OCI-LY3 (cell line): ENCODE measurements around the gene HJURP.

ENCODE experiments used
- H2AFZ ChIP-seq: fragments of 200-600, 300-600 bp; shearing (Covaris generic); 2 replicates; pipeline ENCODE4 v1.6.0; 2014; ENCODE audit warnings: antibody characterized with exemption, low read depth, low read length
- H3K27ac ChIP-seq: fragments of 200-600, 300-600 bp; sonication (generic); 2 replicates; pipeline ENCODE4 v1.5.1; 2014; ENCODE audit warnings: mild to moderate bottlenecking, low read length, moderate library complexity, mixed read lengths
- H3K27me3 ChIP-seq: fragments of 200-600, 300-600 bp; sonication (generic); 2 replicates; pipeline ENCODE4 v1.6.1; 2014; ENCODE audit warnings: low read depth, low read length, mixed read lengths
- H3K36me3 ChIP-seq: fragments of 200-600, 300-600 bp; sonication (generic); replicated peaks from 2 replicates; pipeline ENCODE3; 2014; ENCODE audit warnings: low read depth, low read length, mixed read lengths
- H3K4me1 ChIP-seq: fragments of 300-600, 200-600 bp; sonication (generic); 2 replicates; pipeline ENCODE4 v1.6.1; 2014; ENCODE audit warnings: low read length, mixed read lengths
- H3K4me2 ChIP-seq: fragments of 200-600, 300-600 bp; sonication (generic); 2 replicates; pipeline ENCODE4 v1.6.1; 2014; ENCODE audit warnings: low read length, mixed read lengths
- H3K4me3 ChIP-seq: fragments of 300-600, 200-600 bp; sonication (generic); 2 replicates; pipeline ENCODE4 v1.5.1; 2014; ENCODE audit warnings: antibody characterized with exemption, mild to moderate bottlenecking, low read length, moderate library complexity
- H3K79me2 ChIP-seq: fragments of 300-600, 200-600 bp; shearing (Covaris generic); 2 replicates; pipeline ENCODE4 v1.6.1; 2014; ENCODE audit warnings: mild to moderate bottlenecking, low read length, mixed read lengths
- H3K9ac ChIP-seq: fragments of 300-600, 200-600 bp; shearing (Covaris generic); 2 replicates; pipeline ENCODE4 v1.6.0; 2014; ENCODE audit warnings: mild to moderate bottlenecking, low read length, moderate library complexity
- H3K9me3 ChIP-seq: fragments of 200-600, 300-600 bp; shearing (Covaris generic); 2 replicates; pipeline ENCODE4 v1.6.1; 2014; ENCODE audit warnings: low read length, mixed read lengths; ENCODE audit not compliant: insufficient read depth
- H4K20me1 ChIP-seq: fragments of 200-600, 300-600 bp; sonication (generic); 2 replicates; pipeline ENCODE4 v1.6.1; 2016; ENCODE audit warnings: low read length, mixed read lengths; ENCODE audit not compliant: insufficient read depth
- EZH2phosphoT487 ChIP-seq: fragments of 200-600 bp; shearing (Covaris generic); IDR thresholded peaks from 2 replicates; pipeline ENCODE4 v1.6.1; 2018; ENCODE audit warnings: antibody characterized with exemption, mixed run types, low read depth
- TF ChIP-seq, protein P1 (sequence below): fragments of 200-600, 300-600 bp; sonication (generic); IDR thresholded peaks from 2 replicates; pipeline ENCODE4 v1.5.1; 2014; ENCODE audit warnings: antibody characterized with exemption, low read length, low read depth

Gene HJURP

DNA sequence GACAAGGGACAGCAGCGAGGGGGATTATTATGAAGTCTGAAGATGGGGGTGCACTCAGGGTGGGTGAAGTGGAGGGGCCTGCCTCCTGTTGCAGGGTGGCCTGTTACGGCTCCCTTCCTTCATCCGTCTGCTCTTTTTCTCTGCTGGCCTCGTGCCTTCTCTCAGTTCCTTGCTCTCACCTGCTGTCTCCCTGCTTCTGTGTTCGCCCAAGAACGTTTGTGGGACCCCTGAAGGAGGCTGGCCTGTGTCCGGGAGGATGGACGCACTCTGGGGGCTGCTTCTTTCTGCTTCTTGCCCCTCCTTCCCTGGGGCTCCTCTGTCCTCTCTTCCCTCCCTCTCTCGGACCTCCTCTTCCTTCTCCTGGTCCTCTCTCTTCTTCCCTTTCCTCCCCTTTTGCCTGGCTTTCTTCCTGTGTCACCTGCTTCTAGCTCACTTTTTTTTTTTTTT, 62.4 kb downstream of the HJURP start:
- TF ChIP-seq, protein P1, sequence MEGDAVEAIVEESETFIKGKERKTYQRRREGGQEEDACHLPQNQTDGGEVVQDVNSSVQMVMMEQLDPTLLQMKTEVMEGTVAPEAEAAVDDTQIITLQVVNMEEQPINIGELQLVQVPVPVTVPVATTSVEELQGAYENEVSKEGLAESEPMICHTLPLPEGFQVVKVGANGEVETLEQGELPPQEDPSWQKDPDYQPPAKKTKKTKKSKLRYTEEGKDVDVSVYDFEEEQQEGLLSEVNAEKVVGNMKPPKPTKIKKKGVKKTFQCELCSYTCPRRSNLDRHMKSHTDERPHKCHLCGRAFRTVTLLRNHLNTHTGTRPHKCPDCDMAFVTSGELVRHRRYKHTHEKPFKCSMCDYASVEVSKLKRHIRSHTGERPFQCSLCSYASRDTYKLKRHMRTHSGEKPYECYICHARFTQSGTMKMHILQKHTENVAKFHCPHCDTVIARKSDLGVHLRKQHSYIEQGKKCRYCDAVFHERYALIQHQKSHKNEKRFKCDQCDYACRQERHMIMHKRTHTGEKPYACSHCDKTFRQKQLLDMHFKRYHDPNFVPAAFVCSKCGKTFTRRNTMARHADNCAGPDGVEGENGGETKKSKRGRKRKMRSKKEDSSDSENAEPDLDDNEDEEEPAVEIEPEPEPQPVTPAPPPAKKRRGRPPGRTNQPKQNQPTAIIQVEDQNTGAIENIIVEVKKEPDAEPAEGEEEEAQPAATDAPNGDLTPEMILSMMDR, result no peak
- TF ChIP-seq EZH2phosphoT487, result no peak
- H3K9ac ChIP-seq, result no peak overlapping the region
- no peak overlapping the region for H3K4me2 ChIP-seq
- H3K4me3 ChIP-seq, result no peak overlapping the region
- H3K4me1 ChIP-seq, result no peaks in the 10 kb centered on the region
- H3K36me3 ChIP-seq, result no peaks in the 10 kb centered on the region
- H2AFZ ChIP-seq, result no peak overlapping the region
- H3K27ac ChIP-seq, result no peak overlapping the region
- no peaks in the 10 kb centered on the region for H3K79me2 ChIP-seq
- no peaks in the 10 kb centered on the region for H3K27me3 ChIP-seq
- no peaks in the 10 kb centered on the region for H4K20me1 ChIP-seq
- H3K9me3 ChIP-seq, result no peaks in the 10 kb centered on the region

DNA sequence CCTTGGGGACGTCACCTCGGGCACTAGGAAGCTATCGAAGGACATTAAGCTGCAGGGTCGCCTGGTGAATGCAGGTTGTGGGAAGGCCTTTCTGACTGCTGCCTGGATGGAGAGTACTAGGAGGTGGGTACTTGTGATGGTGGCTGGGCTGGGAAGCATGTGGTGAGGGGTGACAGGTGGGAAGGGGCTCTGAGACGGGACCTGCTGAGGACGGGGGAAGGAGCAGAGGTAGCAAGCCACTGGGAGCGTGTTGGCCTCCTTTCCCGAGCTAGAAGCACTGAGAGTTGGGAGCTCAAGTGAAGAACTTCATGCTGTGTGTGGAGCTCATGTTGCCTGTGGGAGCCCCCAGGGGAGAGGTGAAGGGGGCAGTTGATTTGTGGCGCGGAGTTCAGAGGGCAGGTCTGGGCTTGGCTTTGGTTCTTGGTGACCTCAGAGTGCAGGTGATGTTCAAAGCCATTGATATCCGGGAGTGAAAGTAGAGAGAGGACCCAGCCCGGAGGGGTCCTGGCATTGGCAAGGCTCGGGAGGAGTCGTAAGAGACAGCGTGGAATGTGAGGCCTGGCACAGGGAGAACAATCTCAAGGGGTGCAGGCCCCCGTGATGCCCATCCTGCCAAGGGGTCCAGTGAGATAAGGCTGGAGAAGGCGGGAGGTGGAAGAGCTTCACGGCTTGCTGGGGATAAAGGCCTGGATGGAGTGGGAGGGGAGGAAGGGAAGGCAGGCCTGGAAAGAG, 63.0 kb downstream of the HJURP start:
- H3K4me3 ChIP-seq, result no peak overlapping the region
- H3K27me3 ChIP-seq, result no peaks in the 10 kb centered on the region
- no peak overlapping the region for H3K9ac ChIP-seq
- H3K27ac ChIP-seq, result no peak overlapping the region
- TF ChIP-seq, protein P1, result no peak
- TF ChIP-seq EZH2phosphoT487, result no peak
- no peaks in the 10 kb centered on the region for H3K9me3 ChIP-seq
- H3K4me2 ChIP-seq, result no peak overlapping the region
- H3K4me1 ChIP-seq, result no peaks in the 10 kb centered on the region
- H4K20me1 ChIP-seq, result no peaks in the 10 kb centered on the region
- no peaks in the 10 kb centered on the region for H3K36me3 ChIP-seq
- no peaks in the 10 kb centered on the region for H3K79me2 ChIP-seq
- no peak overlapping the region for H2AFZ ChIP-seq

DNA sequence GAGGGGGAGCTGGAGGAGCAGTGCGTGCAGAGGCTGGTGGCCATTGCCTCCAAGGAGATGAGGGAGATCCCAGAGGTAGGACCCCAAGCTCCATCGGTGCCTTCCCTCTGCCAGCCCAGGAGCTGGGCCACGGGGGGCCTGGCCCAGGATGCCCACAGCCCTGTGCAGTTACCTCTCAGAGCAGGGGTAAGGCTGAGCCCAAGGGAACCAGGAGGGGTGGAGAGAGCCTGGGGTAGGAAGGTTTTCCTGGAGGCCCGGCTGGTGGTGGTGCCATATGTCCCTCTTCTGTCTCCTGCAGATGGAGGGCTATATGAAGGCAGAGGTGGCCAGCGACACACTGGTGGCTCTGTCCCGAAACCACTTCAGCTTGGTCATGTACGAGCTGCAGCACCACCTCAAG, 64.8 kb downstream of the HJURP start:
- no peaks in the 10 kb centered on the region for H3K36me3 ChIP-seq
- no peaks in the 10 kb centered on the region for H3K27me3 ChIP-seq
- no peak overlapping the region for H3K4me2 ChIP-seq
- no peaks in the 10 kb centered on the region for H3K79me2 ChIP-seq
- H3K9ac ChIP-seq, result no peak overlapping the region
- no peaks in the 10 kb centered on the region for H3K4me1 ChIP-seq
- no peaks in the 10 kb centered on the region for H3K9me3 ChIP-seq
- TF ChIP-seq EZH2phosphoT487, result no peak
- TF ChIP-seq, protein P1, result no peak
- no peak overlapping the region for H3K4me3 ChIP-seq
- no peak overlapping the region for H2AFZ ChIP-seq
- H3K27ac ChIP-seq, result no peak overlapping the region
- H4K20me1 ChIP-seq, result no peaks in the 10 kb centered on the region
